Activated CD8-positive, alpha-beta memory T cell treated with anti-CD3 and anti-CD28 coated beads for 4 hours (primary cell): ENCODE results near the gene KRTAP9-9.
"Not testable (repeated sequence)": the region's sequence is repeated elsewhere in the genome, so short reads cannot be mapped to it uniquely, and the experiment has no call there.

Source experiments
- DNase-seq, 2 donors: peaks; one replicate each; pipeline ENCODE4 v3.0.0-alpha.2; 2020; ENCODE audit warnings: low read depth in 2 of 2

Gene KRTAP9-9

GRCh38 chr17:41265078-41265477 is 9.9 kb downstream of the KRTAP9-9 start, which contains the start of gene KRTAP9-6:
TSS of gene KRTAP9-6 (plus strand) at chr17:41265378. CDS start at chr17:41265378, 0 bp downstream.
- DNase-seq = no peak

- DNase-seq = no peak
Observed at GRCh38 chr17:41267711-41268110, 12.5 kb downstream of the KRTAP9-9 start.

- not testable (repeated sequence) for DNase-seq
Observed at GRCh38 chr17:41271323-41271722, 16.1 kb downstream of the KRTAP9-9 start.

- no peak for DNase-seq
Observed at GRCh38 chr17:41271858-41272257, 16.7 kb downstream of the KRTAP9-9 start.

- not testable (repeated sequence) for DNase-seq
Observed at GRCh38 chr17:41275648-41276190, 20.5 kb downstream of the KRTAP9-9 start, which contains the start of gene KRTAP9-7. TSS of gene KRTAP9-7 (plus strand) at chr17:41275698. CDS start at chr17:41275698, 0 bp downstream.

GRCh38 chr17:41278176-41278955 is 23.2 kb downstream of the KRTAP9-9 start:
- no peak for DNase-seq

- DNase-seq = no peak
Observed at GRCh38 chr17:41284043-41284442, 28.9 kb downstream of the KRTAP9-9 start.

GRCh38 chr17:41284546-41284945 is 29.4 kb downstream of the KRTAP9-9 start:
- DNase-seq = no peak

- DNase-seq = no peak
Observed at GRCh38 chr17:41287050-41287449, 31.9 kb downstream of the KRTAP9-9 start.

GRCh38 chr17:41294016-41294415 is 38.8 kb downstream of the KRTAP9-9 start:
- no peak for DNase-seq

- DNase-seq = no peak
Observed at GRCh38 chr17:41296846-41297245, 41.7 kb downstream of the KRTAP9-9 start.

- DNase-seq = no peak
Observed at GRCh38 chr17:41298458-41299135, 43.4 kb downstream of the KRTAP9-9 start.

- no peak for DNase-seq
Observed at GRCh38 chr17:41301204-41301790, 46.1 kb downstream of the KRTAP9-9 start.

GRCh38 chr17:41301916-41302901 is 47.0 kb downstream of the KRTAP9-9 start, which contains the start of gene KRTAP29-1:
TSS of gene KRTAP29-1 (minus strand) at chr17:41302851. CDS start at chr17:41302851, 0 bp downstream.
- DNase-seq = no peak

- no peak for DNase-seq
Observed at GRCh38 chr17:41302981-41303380, 47.8 kb downstream of the KRTAP9-9 start.

- no peak for DNase-seq
Observed at GRCh38 chr17:41304091-41304490, 48.9 kb downstream of the KRTAP9-9 start.
